Measurements from ENCODE around the gene KCNA5. TPM values are rescaled to one million over a fixed set of nuclear protein-coding genes. Genes with fewer than 3 reads are reported as not detected.

Gene KCNA5
- total and polyA plus RNA-seq, 7 experiments from 2014 or later: not detected

DNA sequence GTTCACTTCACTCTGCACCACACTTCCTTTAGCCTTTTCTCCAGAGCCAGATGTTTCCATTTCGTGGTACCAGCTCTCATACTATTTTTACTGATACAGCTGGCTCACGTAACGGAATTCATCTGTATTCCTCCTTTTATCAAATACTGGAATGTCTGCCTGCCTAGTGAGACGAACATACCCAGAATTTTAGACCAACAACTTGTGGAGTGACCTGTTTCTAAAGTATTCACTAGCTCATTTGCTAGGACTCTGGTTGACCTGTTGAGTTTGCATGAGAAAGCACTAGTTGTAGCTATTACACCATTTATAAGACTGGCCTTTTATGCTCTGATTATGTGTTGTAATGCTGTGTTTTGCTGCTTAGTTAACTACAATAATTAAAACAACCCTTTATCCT is 22.6 kb downstream of the KCNA5 start:
- Histone ChIP-seq H3K27ac (ENCODE audit: low read depth, low read length) (no peak overlapping the region), H3K36me3 (ENCODE audit: control insufficient read depth in 2 of 3, insufficient read depth in 3 of 3, low read length in 3 of 3) (no peaks in the 10 kb centered on the region), H3K27me3 (ENCODE audit: control insufficient read depth in 2 of 2, insufficient read depth in 2 of 2, low read length in 2 of 2) (no peaks in the 10 kb centered on the region), H3K4me1 (ENCODE audit: control insufficient read depth in 2 of 2, insufficient read depth in 2 of 2, low read length in 2 of 2) (no peaks in the 10 kb centered on the region), H3K9me3 (ENCODE audit: control insufficient read depth in 2 of 3, low read length in 3 of 3) (no peaks in the 10 kb centered on the region), H3K4me3 (ENCODE audit: low read length) (no peak overlapping the region)
- Mint-ChIP-seq H3K36me3 (no peaks in the 10 kb centered on the region), H3K9me3 (no peaks in the 10 kb centered on the region), H3K27ac (no peak overlapping the region), H3K4me1 (no peaks in the 10 kb centered on the region), H3K4me3 (no peak overlapping the region), H3K27me3 (peaks cover 8 to 19% (median 12%) of the 10 kb centered on the region in 5 donors)
- intact Hi-C loops (cut with micrococcal nuclease): no loop called here
- DNase-seq: no peak
- ATAC-seq: no peak
- CTCF ChIA-PET: no interaction called here
- POLR2A ChIA-PET: no interaction called here

DNA sequence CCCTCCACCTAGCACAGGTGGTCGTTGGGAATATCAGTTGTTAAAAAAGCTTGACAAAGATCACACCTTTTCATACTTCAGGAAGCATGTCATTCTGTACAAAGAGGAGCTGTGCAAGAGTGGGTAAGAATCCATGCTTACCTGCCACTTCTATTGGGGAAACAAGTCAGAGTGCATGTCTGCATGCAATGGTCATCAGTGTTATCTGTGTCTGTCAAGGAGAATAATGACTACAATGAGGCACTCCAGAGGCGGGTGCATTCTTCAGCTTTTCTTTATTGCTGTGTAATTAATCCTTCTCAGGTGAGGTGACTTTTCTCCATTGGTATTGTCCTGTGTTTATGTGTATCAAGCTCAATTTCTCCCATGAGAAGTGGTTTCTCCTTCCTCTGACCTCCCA is 24.4 kb downstream of the KCNA5 start:
- no peak overlapping the region for H3K4me3 Mint-ChIP-seq
- intact Hi-C loops (cut with micrococcal nuclease): no loop called here
- POLR2A ChIA-PET: no interaction called here

DNA sequence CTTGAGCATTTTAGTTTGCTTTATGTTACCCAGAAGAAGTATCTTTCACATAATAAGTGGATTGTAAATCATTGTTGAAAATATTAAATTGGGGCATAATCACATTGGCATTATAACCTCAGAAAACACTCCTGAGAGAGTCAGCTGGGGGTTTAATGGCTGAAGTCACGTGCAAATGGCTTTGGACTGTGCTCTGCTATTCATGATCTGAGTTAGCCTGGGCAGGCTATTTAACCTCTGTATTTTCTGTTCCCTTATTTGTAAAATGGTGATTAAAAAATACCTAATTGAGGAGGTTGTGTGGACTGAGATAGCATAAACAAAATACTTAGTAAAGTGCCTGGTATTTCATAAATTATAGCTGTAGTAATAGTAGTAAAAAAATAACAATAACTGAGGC is 24.9 kb downstream of the KCNA5 start:
- Mint-ChIP-seq H3K27me3 (peaks cover 5 to 22% (median 16%) of the 10 kb centered on the region in 5 donors), H3K4me3 (no peak overlapping the region), H3K9me3 (no peaks in the 10 kb centered on the region), H3K27ac (no peak overlapping the region), H3K36me3 (no peaks in the 10 kb centered on the region), H3K4me1 (no peaks in the 10 kb centered on the region)
- Histone ChIP-seq H3K4me3 (ENCODE audit: low read length) (no peak overlapping the region), H3K27me3 (ENCODE audit: control insufficient read depth in 2 of 2, insufficient read depth in 2 of 2, low read length in 2 of 2) (peaks cover 0 to 2% of the 10 kb centered on the region in 2 donors), H3K27ac (ENCODE audit: low read depth, low read length) (no peak overlapping the region), H3K36me3 (ENCODE audit: control insufficient read depth in 2 of 3, insufficient read depth in 3 of 3, low read length in 3 of 3) (no peaks in the 10 kb centered on the region), H3K9me3 (ENCODE audit: control insufficient read depth in 2 of 3, low read length in 3 of 3) (no peaks in the 10 kb centered on the region), H3K4me1 (ENCODE audit: control insufficient read depth in 2 of 2, insufficient read depth in 2 of 2, low read length in 2 of 2) (no peaks in the 10 kb centered on the region)
- ATAC-seq (no peak), DNase-seq (no peak)
- intact Hi-C loops (cut with micrococcal nuclease): no loop called here
- ChIA-PET CTCF (no interaction called here), POLR2A (no interaction called here)

More for the DNA sequence above, 24.4 kb downstream of the KCNA5 start:
- Histone ChIP-seq H3K4me3 (ENCODE audit: low read length) (no peak overlapping the region), H3K27ac (ENCODE audit: low read depth, low read length) (no peak overlapping the region), H3K27me3 (ENCODE audit: control insufficient read depth in 2 of 2, insufficient read depth in 2 of 2, low read length in 2 of 2) (peaks cover 0 to 2% of the 10 kb centered on the region in 2 donors), H3K4me1 (ENCODE audit: control insufficient read depth in 2 of 2, insufficient read depth in 2 of 2, low read length in 2 of 2) (no peaks in the 10 kb centered on the region), H3K9me3 (ENCODE audit: control insufficient read depth in 2 of 3, low read length in 3 of 3) (no peaks in the 10 kb centered on the region), H3K36me3 (ENCODE audit: control insufficient read depth in 2 of 3, insufficient read depth in 3 of 3, low read length in 3 of 3) (no peaks in the 10 kb centered on the region)
- Mint-ChIP-seq H3K27ac (no peak overlapping the region), H3K27me3 (peaks cover 5 to 22% (median 12%) of the 10 kb centered on the region in 5 donors), H3K36me3 (no peaks in the 10 kb centered on the region), H3K9me3 (no peaks in the 10 kb centered on the region), H3K4me1 (no peaks in the 10 kb centered on the region)
- ATAC-seq: no peak
- DNase-seq: no peak
- CTCF ChIA-PET: no interaction called here

DNA sequence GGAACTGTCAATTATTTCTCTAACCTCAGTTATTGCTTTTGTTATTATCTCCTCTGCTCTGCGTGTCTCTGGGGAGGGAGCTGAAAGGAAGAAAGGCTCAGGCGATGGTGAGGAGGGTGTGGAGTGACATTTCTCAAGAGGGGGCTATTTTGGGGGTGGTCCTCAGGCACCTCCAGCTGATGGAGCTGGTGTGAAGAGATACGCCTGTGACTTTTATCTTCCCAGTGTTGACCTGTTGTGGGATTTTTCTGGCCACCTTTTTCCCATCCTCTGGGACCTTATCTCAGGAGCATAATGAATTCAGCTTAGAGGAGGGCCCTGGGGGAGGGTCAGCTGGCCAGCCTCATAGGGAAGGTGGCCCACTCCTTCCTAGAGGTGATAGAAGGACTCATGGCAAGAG is 26.4 kb downstream of the KCNA5 start:
- H3K4me1 Mint-ChIP-seq: no peaks in the 10 kb centered on the region
- H3K27ac Mint-ChIP-seq: no peak overlapping the region
- no peak overlapping the region for H3K4me3 Mint-ChIP-seq
- peaks cover 0 to 16% (median 13%) of the 10 kb centered on the region in 5 donors for H3K27me3 Mint-ChIP-seq
- no peak overlapping the region for H3K4me3 ChIP-seq (ENCODE audit: low read length)
- CTCF ChIA-PET: no interaction called here
- peaks cover 0 to 2% of the 10 kb centered on the region in 2 donors for H3K27me3 ChIP-seq (ENCODE audit: control insufficient read depth in 2 of 2, insufficient read depth in 2 of 2, low read length in 2 of 2)
- DNase-seq: no peak
- no peaks in the 10 kb centered on the region for H3K9me3 Mint-ChIP-seq
- POLR2A ChIA-PET: no interaction called here
- no peaks in the 10 kb centered on the region for H3K36me3 Mint-ChIP-seq
- intact Hi-C loops (cut with micrococcal nuclease): no loop called here
- no peak for ATAC-seq
- H3K36me3 ChIP-seq (ENCODE audit: control insufficient read depth in 2 of 3, insufficient read depth in 3 of 3, low read length in 3 of 3): no peaks in the 10 kb centered on the region
- no peaks in the 10 kb centered on the region for H3K4me1 ChIP-seq (ENCODE audit: control insufficient read depth in 2 of 2, insufficient read depth in 2 of 2, low read length in 2 of 2)
- H3K9me3 ChIP-seq (ENCODE audit: control insufficient read depth in 2 of 3, low read length in 3 of 3): no peaks in the 10 kb centered on the region
- H3K27ac ChIP-seq (ENCODE audit: low read depth, low read length): no peak overlapping the region

DNA sequence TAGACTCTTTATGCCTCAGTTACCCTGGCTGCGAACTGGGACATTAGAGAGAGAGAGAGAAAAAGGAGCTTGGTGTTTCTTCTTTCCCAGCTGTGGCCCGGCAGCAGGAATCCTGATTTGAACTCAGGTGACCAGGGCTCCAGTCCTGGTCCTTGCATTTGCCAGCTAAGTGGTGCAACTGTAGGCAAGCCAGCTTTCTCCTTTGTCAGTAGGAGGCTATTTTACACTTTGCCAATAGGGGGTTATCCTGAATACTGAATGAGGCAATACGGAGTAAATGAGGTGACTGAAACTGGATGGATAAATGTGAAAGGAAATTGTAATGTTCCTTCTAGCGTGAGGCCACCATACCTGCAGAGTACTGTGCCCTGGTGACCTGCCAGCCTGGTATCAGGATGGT is 27.8 kb downstream of the KCNA5 start:
- H3K4me1 ChIP-seq (ENCODE audit: control insufficient read depth in 2 of 2, insufficient read depth in 2 of 2, low read length in 2 of 2): no peaks in the 10 kb centered on the region
- Mint-ChIP-seq H3K4me3 (no peak overlapping the region), H3K4me1 (no peaks in the 10 kb centered on the region), H3K36me3 (no peaks in the 10 kb centered on the region), H3K9me3 (no peaks in the 10 kb centered on the region), H3K27me3 (peaks cover 0 to 16% (median 13%) of the 10 kb centered on the region in 5 donors), H3K27ac (no peak overlapping the region)
- no peak for ATAC-seq
- ChIA-PET CTCF (no interaction called here), POLR2A (no interaction called here)
- H3K27ac ChIP-seq (ENCODE audit: low read depth, low read length): no peak overlapping the region
- no peaks in the 10 kb centered on the region for H3K36me3 ChIP-seq (ENCODE audit: control insufficient read depth in 2 of 3, insufficient read depth in 3 of 3, low read length in 3 of 3)
- no peak overlapping the region for H3K4me3 ChIP-seq (ENCODE audit: low read length)
- H3K9me3 ChIP-seq (ENCODE audit: control insufficient read depth in 2 of 3, low read length in 3 of 3): no peaks in the 10 kb centered on the region
- DNase-seq: no peak
- intact Hi-C loops (cut with micrococcal nuclease): no loop called here
- H3K27me3 ChIP-seq (ENCODE audit: control insufficient read depth in 2 of 2, insufficient read depth in 2 of 2, low read length in 2 of 2): peaks cover 0 to 2% of the 10 kb centered on the region in 2 donors

DNA sequence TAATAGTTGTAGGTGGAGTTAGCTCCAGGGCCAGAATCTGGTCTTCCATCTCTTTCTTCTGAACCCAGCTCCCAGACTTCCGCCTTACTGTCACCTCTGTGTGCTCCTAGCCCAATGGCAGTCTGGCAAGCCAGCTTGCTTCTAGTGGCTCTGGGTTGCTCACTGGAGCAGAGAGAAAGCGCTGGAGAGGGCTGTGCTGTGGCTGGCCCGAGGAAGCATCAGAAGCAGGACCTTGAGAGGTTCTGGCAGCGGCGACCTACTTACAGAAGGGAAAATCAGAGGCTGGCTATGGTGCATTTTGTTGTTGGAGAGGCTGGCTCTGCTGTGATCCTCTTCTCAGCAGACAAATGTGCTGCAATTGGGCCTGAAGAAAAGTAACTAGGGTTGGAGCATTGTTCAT is 28.6 kb downstream of the KCNA5 start:
- DNase-seq (no peak), ATAC-seq (no peak)
- ChIA-PET CTCF (no interaction called here), POLR2A (no interaction called here)
- H3K27me3 Mint-ChIP-seq: peaks cover 0 to 20% (median 13%) of the 10 kb centered on the region in 5 donors
- H3K27ac ChIP-seq (ENCODE audit: low read depth, low read length): no peak overlapping the region
- H3K9me3 ChIP-seq (ENCODE audit: control insufficient read depth in 2 of 3, low read length in 3 of 3): no peaks in the 10 kb centered on the region
- H3K36me3 Mint-ChIP-seq: no peaks in the 10 kb centered on the region
- H3K4me1 Mint-ChIP-seq: no peaks in the 10 kb centered on the region
- H3K4me1 ChIP-seq (ENCODE audit: control insufficient read depth in 2 of 2, insufficient read depth in 2 of 2, low read length in 2 of 2): no peaks in the 10 kb centered on the region
- H3K27ac Mint-ChIP-seq: no peak overlapping the region
- no peaks in the 10 kb centered on the region for H3K9me3 Mint-ChIP-seq
- no peaks in the 10 kb centered on the region for H3K36me3 ChIP-seq (ENCODE audit: control insufficient read depth in 2 of 3, insufficient read depth in 3 of 3, low read length in 3 of 3)
- intact Hi-C loops (cut with micrococcal nuclease): no loop called here
- no peak overlapping the region for H3K4me3 ChIP-seq (ENCODE audit: low read length)
- no peak overlapping the region for H3K4me3 Mint-ChIP-seq
- peaks cover 0 to 2% of the 10 kb centered on the region in 2 donors for H3K27me3 ChIP-seq (ENCODE audit: control insufficient read depth in 2 of 2, insufficient read depth in 2 of 2, low read length in 2 of 2)

DNA sequence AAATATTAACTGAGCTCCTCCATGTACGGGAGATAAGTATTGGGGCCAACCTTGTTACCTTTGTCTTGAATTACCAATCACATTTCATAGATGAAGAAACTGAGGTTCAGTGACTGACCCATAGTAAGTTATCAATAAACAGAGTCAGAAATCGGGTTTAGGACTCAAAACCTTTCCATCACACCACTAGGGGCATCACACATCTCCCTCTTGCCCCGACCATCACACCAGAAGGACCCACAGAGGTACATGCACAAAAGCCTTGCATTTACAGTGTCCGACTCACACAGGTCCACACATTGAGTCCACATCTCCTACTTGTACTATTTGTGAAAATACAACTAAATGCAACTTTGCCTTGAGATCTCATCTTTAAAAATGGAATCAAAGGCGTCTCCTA is 29.4 kb downstream of the KCNA5 start:
- H3K9me3 Mint-ChIP-seq: no peaks in the 10 kb centered on the region
- H3K27me3 Mint-ChIP-seq: peaks cover 0 to 20% (median 13%) of the 10 kb centered on the region in 5 donors
- H3K4me3 Mint-ChIP-seq: no peak overlapping the region
- ChIA-PET POLR2A (no interaction called here), CTCF (no interaction called here)
- H3K27me3 ChIP-seq (ENCODE audit: control insufficient read depth in 2 of 2, insufficient read depth in 2 of 2, low read length in 2 of 2): peaks cover 0 to 2% of the 10 kb centered on the region in 2 donors
- H3K36me3 ChIP-seq (ENCODE audit: control insufficient read depth in 2 of 3, insufficient read depth in 3 of 3, low read length in 3 of 3): no peaks in the 10 kb centered on the region
- no peaks in the 10 kb centered on the region for H3K4me1 ChIP-seq (ENCODE audit: control insufficient read depth in 2 of 2, insufficient read depth in 2 of 2, low read length in 2 of 2)
- H3K27ac Mint-ChIP-seq: no peak overlapping the region
- no peaks in the 10 kb centered on the region for H3K9me3 ChIP-seq (ENCODE audit: control insufficient read depth in 2 of 3, low read length in 3 of 3)
- DNase-seq (no peak), ATAC-seq (no peak)
- no peak overlapping the region for H3K27ac ChIP-seq (ENCODE audit: low read depth, low read length)
- no peaks in the 10 kb centered on the region for H3K36me3 Mint-ChIP-seq
- intact Hi-C loops (cut with micrococcal nuclease): no loop called here
- no peak overlapping the region for H3K4me3 ChIP-seq (ENCODE audit: low read length)
- no peaks in the 10 kb centered on the region for H3K4me1 Mint-ChIP-seq
